HEK293T (cell line): ENCODE measurements around the gene TBC1D1.

Experiments used
- ARNT ChIP-seq: fragments of 450-650 bp; IDR thresholded peaks from 2 replicates; pipeline ENCODE4 v1.6.1; 2017; ENCODE audit warnings: mild to moderate bottlenecking
- BHLHE40 ChIP-seq: fragments of 450-650 bp; IDR thresholded peaks from 2 replicates; pipeline ENCODE4 v1.6.1; 2016; ENCODE audit warnings: mild to moderate bottlenecking, moderate library complexity, borderline replicate concordance
- FOXA1 ChIP-seq: fragments of 450-650 bp; IDR thresholded peaks from 2 replicates; pipeline ENCODE4 v1.6.1; 2016; ENCODE audit warnings: mild to moderate bottlenecking
- FOXK2 ChIP-seq: fragments of 450-650 bp; IDR thresholded peaks from 2 replicates; pipeline ENCODE4 v1.6.1; 2016; ENCODE audit warnings: mild to moderate bottlenecking
- HDGF ChIP-seq: fragments of 450-650 bp; IDR thresholded peaks from 2 replicates; pipeline ENCODE4 v1.6.1; 2017; ENCODE audit warnings: antibody characterized with exemption, borderline replicate concordance
- L3MBTL2 ChIP-seq: fragments of 450-650 bp; conservative IDR thresholded peaks from 2 replicates; pipeline ENCODE4 v1.6.1; 2016; ENCODE audit warnings: mild to moderate bottlenecking
- NFRKB ChIP-seq: fragments of 450-650 bp; IDR thresholded peaks from 2 replicates; pipeline ENCODE4 v1.6.1; 2016; ENCODE audit warnings: mild to moderate bottlenecking, moderate library complexity
- PKNOX1 ChIP-seq: fragments of 450-650 bp; IDR thresholded peaks from 2 replicates; pipeline ENCODE4 v1.6.1; 2016
- SP1 ChIP-seq: fragments of 450-650 bp; IDR thresholded peaks from 2 replicates; pipeline ENCODE4 v1.6.1; 2017
- SUZ12 ChIP-seq: fragments of 450-650 bp; IDR thresholded peaks from 2 replicates; pipeline ENCODE4 v1.6.1; 2016; ENCODE audit warnings: mild to moderate bottlenecking
- ZNF384 ChIP-seq: fragments of 450-650 bp; IDR thresholded peaks from 2 replicates; pipeline ENCODE4 v1.6.1; 2016

- TF ChIP-seq SUZ12 = no peak
- TF ChIP-seq ARNT = no peak
- TF ChIP-seq BHLHE40 = no peak
- TF ChIP-seq SP1 = no peak
- TF ChIP-seq FOXA1 = no peak
- no peak for TF ChIP-seq NFRKB
- no peak for TF ChIP-seq ZNF384
- TF ChIP-seq PKNOX1 = no peak
- no peak for TF ChIP-seq L3MBTL2
- no peak for TF ChIP-seq HDGF
- no peak for TF ChIP-seq FOXK2
These were observed 214.8 kb downstream of the TBC1D1 start for GRCh38 chr4:38105475-38106220.
